ENCODE data around the gene GLOD4. TPM values are rescaled to one million over a fixed set of nuclear protein-coding genes. Genes with fewer than 3 reads are reported as not detected.
"Not testable (repeated sequence)": the region's sequence is repeated elsewhere in the genome, so short reads cannot be mapped to it uniquely, and the experiment has no call there.

Gene GLOD4
- polyA plus RNA-seq, 3 donors, result 41.8 to 50.7 (median 50.6) TPM

- H3K4me1 ChIP-seq (ENCODE audit: control insufficient read depth in 1 of 2, insufficient read depth in 2 of 2, low read length in 2 of 2); H3K27me3 ChIP-seq (ENCODE audit: control insufficient read depth in 2 of 2, insufficient read depth in 2 of 2, low read length in 2 of 2); H3K79me2 ChIP-seq (ENCODE audit: insufficient read depth, low read length); H3K4me3 ChIP-seq (replicated peaks in 1 of 3; ENCODE audit: low read depth in 2 of 3, low read length in 3 of 3); H3K4me1 Mint-ChIP-seq; DNase-seq; H3K27ac ChIP-seq (ENCODE audit: low read depth in 1 of 2, low read length in 2 of 2); H2AFZ ChIP-seq (ENCODE audit: insufficient read depth, low read depth, low read length, poor library complexity, severe bottlenecking); H3K4me3 Mint-ChIP-seq; H3K4me2 ChIP-seq (replicated peaks; ENCODE audit: extremely low read depth, low read length, poor library complexity, severe bottlenecking); H3K27me3 Mint-ChIP-seq (ENCODE audit: low read depth in 3 of 3); H3K9ac ChIP-seq (ENCODE audit: insufficient read depth, low read length, poor library complexity, severe bottlenecking); H3K9me3 Mint-ChIP-seq; H4K20me1 ChIP-seq (ENCODE audit: insufficient read depth, low read length); H3K9me3 ChIP-seq (replicated peaks in 1 of 2; ENCODE audit: control insufficient read depth in 1 of 2, insufficient read depth in 1 of 2, low read length in 2 of 2): not testable (repeated sequence)
- peaks cover 51 to 64% of the 10 kb centered on the region in 2 donors for H3K36me3 ChIP-seq (replicated peaks in 1 of 2; ENCODE audit: control insufficient read depth in 1 of 2, insufficient read depth in 2 of 2, low read length in 2 of 2)
- intact Hi-C loops (cut with micrococcal nuclease), result loop anchor here in 1 of 2 donors (5.0 kb wide), 1 partner anchor 192 kb away; no protein-coding TSS in a partner anchor
- Mint-ChIP-seq H3K27ac (peak overlapping the region in 1 of 7 donors; percentile 19), H3K36me3 (peaks cover 57 to 72% of the 10 kb centered on the region in 2 donors)
- 93% methylated on average over 18 of the region's 38 CpGs for WGBS (ENCODE audit: insufficient coverage)
These were observed 8.1 kb upstream of the GLOD4 start for GRCh38 chr17:789931-790873.

- no peak for DNase-seq
- Mint-ChIP-seq H3K4me3 (no peak overlapping the region), H3K9me3 (peaks cover 0 to 3% (median 0%) of the 10 kb centered on the region in 7 donors), H3K36me3 (peaks cover 63 to 78% of the 10 kb centered on the region in 2 donors), H3K4me1 (no peaks in the 10 kb centered on the region), H3K27me3 (ENCODE audit: low read depth in 3 of 3) (peaks cover 0 to 5% (median 2%) of the 10 kb centered on the region in 3 donors), H3K27ac (peak overlapping the region in 1 of 7 donors; percentile 48)
- Histone ChIP-seq H3K9ac (ENCODE audit: insufficient read depth, low read length, poor library complexity, severe bottlenecking) (no peak overlapping the region), H3K27me3 (ENCODE audit: control insufficient read depth in 2 of 2, insufficient read depth in 2 of 2, low read length in 2 of 2) (no peaks in the 10 kb centered on the region), H3K4me3 (replicated peaks in 1 of 3; ENCODE audit: low read depth in 2 of 3, low read length in 3 of 3) (no peak overlapping the region), H3K27ac (ENCODE audit: low read depth in 1 of 2, low read length in 2 of 2) (no peak overlapping the region), H4K20me1 (ENCODE audit: insufficient read depth, low read length) (no peaks in the 10 kb centered on the region), H3K36me3 (replicated peaks in 1 of 2; ENCODE audit: control insufficient read depth in 1 of 2, insufficient read depth in 2 of 2, low read length in 2 of 2) (peaks cover 51 to 71% of the 10 kb centered on the region in 2 donors), H3K9me3 (replicated peaks in 1 of 2; ENCODE audit: control insufficient read depth in 1 of 2, insufficient read depth in 1 of 2, low read length in 2 of 2) (no peaks in the 10 kb centered on the region), H2AFZ (ENCODE audit: insufficient read depth, low read depth, low read length, poor library complexity, severe bottlenecking) (no peak overlapping the region), H3K4me1 (ENCODE audit: control insufficient read depth in 1 of 2, insufficient read depth in 2 of 2, low read length in 2 of 2) (no peaks in the 10 kb centered on the region), H3K79me2 (ENCODE audit: insufficient read depth, low read length) (peaks cover 3% of the 10 kb centered on the region), H3K4me2 (replicated peaks; ENCODE audit: extremely low read depth, low read length, poor library complexity, severe bottlenecking) (no peak overlapping the region)
- intact Hi-C loops (cut with micrococcal nuclease), result no loop called here
- TF ChIP-seq CTCF (IDR thresholded peaks at IDR 0.05), result no peak
- 100% methylated on average over 6 of the region's 14 CpGs for WGBS (ENCODE audit: insufficient coverage)
These were observed 7.2 kb upstream of the GLOD4 start for GRCh38 chr17:789160-789840.
